Glomerular visceral epithelial cell (primary cell): ENCODE results near the gene WDR81.
"Not testable (repeated sequence)": the region's sequence is repeated elsewhere in the genome, so short reads cannot be mapped to it uniquely, and the experiment has no call there.

Experiments used
- DNase-seq: peaks from one replicate; pipeline ENCODE4 v3.0.0-alpha.2; 2016; ENCODE audit errors: extremely low spot score

Gene WDR81

DNA sequence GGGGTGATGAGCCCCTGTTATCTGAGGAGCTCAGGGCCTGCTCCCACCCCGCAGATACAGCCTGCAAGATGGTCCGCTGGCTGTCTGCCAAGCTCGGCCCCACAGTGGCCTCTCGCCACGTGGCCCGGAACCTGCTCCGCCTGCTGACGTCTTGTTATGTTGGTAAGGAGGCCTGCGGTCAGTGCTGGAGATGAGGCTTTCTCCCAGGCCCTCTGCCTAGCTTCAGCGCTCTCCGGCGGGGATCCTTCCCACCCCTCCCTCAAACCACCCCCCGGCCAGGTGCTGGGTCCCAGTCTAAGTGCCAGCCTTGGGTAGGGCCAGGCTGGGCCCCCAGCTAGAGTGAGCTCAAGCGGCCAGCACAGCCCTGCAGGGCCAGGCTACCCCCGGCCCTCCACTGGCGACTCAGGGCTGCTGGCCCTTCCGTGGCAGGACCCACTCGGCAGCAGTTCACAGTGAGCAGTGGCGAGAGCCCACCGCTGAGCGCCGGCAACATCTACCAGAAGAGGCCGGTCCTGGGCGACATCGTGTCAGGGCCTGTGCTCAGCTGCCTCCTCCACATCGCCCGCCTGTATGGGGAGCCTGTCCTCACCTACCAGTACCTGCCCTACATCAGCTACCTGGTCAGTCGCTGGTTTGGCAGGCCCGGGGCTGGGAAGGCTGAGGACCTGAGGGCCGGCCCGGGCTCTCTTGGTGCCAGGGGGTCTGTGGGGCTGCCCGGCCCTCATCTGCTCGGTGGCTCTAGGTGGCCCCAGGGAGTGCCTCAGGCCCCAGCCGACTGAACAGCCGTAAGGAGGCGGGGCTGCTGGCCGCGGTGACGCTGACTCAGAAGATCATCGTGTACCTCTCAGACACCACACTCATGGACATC, 6.1 kb downstream of the WDR81 start:
- DNase-seq: peak; percentile 87

DNA sequence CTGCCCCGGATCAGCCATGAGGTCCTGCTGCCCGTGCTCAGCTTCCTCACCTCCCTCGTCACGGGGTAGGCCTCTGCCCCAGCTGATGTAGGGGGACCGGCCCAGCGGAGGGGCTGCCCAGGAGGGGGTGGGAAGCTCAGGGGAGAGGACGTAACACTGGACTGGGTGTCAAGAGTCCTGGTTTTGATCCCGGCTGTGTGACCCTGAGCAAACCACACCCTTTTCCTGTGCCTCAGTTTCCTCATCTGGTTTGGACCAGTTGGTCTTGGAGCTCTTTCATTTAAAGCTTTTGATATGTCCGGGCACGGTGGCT, 6.6 kb downstream of the WDR81 start:
- no peak for DNase-seq

DNA sequence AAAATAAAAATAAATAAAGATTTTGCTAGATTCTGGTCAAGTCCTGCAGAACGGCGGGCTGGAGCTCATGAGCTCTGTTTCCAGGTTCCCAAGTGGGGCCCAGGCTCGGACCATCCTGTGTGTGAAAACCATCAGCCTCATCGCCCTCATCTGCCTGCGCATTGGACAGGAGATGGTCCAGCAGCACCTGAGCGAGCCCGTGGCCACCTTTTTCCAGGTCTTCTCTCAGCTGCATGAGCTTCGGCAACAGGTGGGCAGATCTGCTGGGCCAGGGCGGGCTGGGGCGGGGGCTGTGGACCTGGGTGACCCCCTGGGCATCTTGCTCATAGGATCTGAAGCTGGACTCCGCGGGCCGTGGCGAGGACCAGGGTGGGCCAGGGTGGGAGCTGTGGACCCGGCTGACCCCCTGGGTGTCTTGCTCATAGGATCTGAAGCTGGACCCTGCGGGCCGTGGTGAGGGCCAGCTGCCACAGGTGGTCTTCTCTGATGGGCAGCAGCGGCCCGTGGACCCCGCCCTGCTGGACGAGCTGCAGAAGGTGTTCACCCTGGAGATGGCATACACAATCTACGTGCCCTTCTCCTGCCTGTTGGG, 7.8 kb downstream of the WDR81 start:
- DNase-seq: no peak

DNA sequence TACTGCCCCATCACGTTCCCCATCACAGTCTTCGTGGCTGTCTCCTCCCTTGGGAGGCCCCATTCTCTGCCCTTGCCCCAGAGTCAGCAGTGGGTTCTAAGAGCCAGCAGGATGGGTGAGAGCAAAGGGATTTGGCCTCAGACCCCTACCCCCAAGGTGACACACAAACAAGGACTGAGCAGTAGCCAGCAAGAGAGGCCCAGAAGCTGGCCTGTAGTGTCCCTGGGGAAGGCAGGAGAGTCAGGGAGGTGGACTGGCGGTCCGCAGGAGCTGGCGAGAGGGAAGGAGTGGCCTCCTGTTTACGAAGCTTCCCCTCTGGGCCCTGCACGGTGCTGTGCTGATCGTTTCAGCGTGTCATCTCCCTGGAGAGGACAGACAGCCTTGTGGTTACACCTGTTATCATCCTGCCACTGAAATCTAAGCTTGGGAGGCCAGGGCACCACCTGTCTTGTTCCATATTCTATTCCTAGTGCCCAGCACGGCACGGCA, 8.4 kb downstream of the WDR81 start:
- no peak for DNase-seq

DNA sequence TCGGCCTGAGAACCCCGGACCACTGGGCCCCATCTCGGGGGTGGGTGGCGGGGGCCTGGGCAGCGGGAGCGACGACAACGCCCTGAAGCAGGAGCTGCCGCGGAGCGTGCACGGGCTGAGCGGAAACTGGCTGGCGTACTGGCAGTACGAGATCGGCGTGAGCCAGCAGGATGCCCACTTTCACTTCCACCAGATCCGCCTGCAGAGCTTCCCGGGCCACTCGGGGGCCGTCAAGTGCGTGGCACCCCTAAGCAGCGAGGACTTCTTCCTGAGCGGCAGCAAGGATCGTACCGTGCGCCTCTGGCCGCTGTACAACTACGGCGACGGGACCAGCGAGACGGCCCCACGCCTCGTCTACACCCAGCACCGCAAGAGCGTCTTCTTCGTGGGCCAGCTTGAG, 9.3 kb downstream of the WDR81 start:
- DNase-seq: no peak

DNA sequence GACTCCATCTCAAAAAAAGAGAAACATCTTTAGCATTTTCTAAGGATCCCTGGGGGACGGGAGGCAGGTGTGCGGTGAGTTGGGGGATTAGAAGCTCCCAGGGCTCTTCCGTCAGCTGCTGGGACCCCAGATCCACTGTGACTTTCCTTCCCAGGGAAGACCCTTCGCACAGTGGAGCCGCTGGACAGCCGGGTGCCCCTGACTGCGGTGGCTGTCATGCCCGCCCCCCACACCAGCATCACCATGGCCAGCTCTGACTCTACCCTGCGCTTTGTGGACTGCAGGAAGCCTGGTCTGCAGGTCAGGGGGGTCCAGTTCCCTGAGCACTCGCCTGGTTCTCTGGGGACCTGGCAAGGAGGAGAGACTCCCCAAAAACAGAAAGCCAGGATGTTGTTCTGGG, 10.9 kb downstream of the WDR81 start:
- DNase-seq: no peak

DNA sequence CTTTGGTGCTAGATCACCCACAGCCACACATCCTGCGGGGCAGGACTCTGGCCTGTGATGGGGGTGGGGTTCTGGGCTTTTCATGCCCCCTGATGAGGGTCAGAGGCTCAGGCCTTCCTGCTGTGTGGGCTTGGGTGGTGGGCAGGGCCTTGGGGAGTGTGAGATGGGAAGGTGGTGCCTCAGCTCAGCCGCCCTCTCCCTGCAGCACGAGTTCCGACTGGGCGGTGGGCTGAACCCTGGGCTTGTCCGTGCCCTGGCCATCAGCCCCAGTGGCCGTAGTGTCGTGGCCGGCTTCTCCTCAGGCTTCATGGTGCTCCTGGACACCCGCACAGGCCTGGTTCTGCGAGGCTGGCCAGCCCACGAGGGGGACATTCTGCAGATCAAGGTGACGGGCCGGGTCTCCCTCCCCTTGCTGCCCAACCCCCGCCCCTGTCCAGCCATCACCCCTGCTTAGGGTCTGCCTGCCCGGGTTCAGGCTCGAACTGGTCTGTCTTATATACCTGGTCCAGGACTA, 11.4 kb downstream of the WDR81 start:
- no peak for DNase-seq

DNA sequence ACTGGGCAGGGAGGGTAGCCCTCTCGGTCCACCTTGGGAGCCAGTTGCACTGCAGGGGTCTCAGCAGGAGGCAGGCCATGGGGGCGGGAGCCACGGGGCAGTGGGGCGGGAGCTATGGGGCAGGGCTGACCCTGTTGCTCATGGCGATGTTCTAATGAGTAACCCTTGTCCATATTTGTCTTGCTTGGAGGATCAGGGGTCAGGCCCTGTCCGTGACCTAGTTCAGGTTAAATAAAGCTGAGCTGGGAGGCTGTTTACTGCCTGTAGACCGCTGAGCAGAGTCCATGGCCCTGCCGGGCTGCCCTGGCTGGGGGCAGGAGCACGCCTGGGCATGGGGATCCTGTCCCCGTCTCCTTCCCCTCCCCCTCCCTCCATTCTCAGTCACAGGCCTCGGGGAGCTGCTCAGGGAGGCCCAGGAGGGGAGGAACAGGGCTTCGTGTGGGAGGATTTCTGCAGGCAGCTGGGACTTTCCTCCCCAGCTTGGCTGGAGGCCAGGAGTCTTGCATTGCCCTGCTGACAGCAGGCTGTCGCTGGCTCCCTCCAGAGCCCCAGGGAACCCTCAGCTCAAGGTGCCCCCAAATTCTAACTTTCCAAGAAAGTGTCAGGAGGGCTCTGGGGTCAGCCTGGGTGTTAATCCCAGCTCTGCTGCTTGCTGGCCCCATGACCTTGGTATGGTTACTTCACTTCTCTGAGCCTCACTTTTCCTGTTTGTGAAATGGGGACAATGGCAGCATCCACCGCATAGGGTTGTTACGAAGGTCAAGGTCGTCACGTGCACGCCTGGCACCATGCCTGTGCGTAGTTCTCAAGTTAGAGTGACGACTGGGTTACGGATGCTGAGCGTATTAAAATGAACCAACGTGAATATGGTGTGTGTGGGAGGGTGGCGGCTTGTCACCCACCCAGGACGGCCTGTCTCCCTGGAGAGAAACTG, 12.1 kb downstream of the WDR81 start:
- peak; percentile 81 for DNase-seq

DNA sequence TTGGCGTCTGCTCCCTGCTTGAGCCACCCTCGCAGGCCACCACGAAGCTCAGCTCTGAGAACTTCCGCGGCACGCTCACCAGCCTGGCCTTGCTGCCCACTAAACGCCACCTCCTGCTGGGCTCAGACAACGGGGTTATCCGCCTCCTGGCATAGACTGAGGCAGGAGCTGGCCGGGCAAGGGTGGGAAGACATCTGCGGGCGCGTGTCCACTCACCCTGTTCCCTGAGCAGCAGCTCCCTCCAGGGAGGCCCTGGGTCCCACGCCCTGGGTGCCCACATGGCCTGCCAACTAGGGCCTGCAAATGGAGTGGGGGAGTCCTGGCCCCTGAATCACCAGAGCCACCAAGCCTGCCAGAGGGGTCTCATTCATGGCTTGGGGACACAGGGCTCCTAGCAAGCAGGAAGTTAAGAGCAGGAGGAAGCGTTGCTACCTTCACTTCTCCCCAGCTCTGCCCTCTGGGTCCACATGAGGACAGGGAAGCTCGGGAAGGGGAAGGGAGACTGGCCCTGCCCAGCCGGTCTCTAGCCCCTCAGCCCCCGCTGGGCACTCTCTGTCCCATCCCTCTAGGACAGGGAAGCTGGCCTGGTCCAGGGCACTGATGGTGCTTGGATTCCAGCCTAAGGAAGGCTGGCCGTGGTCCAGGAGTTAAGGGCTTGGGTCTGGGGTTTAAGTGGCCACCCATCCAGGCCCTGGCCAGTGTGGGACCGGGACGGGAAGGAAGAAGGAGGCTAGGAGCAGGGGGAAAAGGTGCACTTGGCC, 13.2 kb downstream of the WDR81 start:
- no peak for DNase-seq

DNA sequence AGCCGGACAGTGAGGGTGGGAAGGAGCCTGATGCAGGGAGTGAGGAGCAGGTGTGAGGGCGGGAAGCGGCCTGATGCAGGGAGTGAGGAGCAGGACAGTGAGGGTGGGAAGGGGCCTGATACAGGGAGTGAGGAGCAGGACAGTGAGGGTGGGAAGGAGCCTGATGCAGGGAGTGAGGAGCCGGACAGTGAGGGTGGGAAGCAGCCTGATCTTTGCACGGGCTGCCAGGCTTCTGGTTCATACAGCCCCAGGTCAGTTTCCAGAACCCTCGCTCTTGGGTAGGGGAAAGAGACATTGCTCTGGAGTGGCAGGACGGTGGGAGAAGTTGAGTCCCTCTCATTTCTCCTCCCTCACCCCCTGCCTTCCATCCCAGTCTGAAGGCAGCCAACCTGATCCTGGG, 17.4 kb downstream of the WDR81 start:
- DNase-seq: not testable (repeated sequence)

DNA sequence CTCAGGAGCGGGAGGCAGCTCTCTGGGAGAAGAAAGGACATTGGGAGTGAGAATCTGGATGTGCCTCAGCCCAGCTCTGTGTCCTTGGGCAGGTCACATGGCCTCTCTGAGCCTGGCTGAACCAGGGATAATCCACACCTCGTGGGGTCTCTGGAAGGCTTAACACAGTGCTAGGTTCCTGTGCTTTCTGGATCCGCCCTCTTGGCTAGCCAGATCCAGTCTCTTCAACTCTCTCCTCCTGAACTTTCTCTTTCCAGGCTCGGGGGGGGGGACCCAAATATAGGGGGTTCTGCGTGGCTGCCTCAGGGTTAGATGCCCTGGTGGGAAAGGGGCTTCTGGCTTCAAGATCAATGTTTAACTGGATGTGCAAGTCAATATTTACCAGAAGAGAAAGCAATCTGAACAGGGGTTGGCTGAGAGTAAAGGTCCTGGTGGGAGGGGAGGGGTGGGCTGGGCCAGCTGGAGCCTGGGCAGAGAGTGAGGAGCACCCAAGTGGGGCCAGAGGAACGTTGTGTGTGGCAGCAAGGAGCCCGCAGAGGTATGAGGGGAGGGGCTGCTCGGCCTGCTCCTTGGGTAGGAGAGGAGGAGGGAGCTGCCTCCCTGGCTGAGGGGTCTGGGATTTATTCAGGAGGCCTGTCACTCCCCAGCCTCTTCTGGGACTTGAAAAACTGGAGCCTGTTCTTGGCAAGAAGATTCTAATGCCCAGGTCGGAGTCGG, 18.0 kb downstream of the WDR81 start, which contains the start of gene SERPINF2:
Gene SERPINF2, plus strand, starts transcription at position 501 of the 717 bp plus-strand sequence. CDS start 2,125 bp downstream, outside the sequence.
- DNase-seq: peak; percentile 31

DNA sequence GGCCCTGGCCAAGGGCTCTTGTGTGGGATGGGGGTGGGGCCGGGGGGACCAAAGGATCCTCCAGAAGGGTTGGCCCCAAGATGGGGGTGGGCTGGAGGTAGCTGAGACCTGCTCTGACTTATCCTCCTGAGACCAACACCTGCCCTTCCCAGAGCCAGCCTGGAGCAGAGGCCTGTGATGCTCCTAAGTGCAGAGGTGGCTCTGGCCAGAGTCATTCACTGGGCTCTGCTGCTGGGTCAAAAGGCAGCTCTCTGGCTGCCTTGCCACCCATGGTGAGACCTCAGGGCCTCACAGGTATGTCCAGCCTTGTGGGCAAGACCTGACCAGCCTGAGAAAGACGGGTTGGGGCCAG, 18.6 kb downstream of the WDR81 start:
- DNase-seq: no peak

DNA sequence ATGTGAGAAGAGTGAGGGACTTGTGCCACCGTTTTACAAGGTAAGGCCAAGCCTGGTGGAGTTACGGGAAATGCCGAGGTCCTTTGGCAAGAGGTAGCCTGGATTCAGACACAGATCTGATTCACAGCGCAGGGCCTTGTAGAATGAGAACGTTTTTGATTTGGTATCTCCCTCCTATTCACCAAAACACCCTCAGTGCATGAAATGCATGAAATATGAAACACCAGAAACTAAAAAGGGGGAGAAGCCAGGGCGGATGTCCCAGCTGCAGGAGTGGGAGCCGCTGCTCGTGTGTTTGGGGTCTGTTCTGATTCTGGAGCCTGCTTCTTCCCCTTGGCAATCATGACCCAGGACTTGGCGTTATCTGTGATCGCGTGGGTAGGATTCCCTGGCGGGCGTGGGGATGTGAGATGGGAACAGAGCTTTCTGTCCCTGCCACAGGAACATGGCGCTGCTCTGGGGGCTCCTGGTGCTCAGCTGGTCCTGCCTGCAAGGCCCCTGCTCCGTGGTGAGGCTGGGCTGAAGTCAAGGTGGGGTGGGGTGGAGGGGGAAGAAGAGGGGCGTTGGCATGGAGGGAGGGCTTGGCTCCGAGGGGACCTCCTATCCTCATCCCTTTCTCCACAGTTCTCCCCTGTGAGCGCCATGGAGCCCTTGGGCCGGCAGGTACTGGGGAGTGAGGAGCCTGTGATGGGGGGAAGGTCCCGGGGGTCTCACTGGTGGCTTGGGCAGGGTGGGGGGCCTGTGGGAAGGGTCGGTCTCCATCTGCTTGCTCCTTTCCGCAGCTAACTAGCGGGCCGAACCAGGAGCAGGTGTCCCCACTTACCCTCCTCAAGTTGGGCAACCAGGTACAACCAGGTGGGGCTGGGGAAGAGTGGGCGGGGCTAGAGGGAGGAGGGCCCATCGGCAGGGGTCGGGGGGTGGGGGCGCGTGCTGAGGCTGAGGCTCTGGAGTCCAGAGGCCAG, 20.3 kb downstream of the WDR81 start:
- no peak for DNase-seq

DNA sequence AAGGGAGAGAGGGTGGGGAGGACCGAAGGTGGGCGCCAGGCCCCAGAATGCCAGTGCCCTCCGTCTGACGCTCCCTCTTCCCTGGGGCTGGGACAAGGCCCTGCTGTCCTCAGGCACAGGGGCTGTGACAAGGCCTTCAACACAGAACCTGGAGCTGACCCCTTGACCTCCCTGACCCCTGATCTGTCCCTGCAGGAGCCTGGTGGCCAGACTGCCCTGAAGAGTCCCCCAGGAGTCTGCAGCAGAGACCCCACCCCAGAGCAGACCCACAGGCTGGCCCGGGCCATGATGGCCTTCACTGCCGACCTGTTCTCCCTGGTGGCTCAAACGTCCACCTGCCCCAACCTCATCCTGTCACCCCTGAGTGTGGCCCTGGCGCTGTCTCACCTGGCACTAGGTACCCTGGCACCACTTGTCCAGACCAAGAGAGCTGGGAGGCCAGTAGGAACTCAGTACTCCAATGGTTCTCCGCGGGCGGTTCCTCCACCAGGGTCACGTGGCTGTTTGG, 21.1 kb downstream of the WDR81 start:
- DNase-seq: no peak

DNA sequence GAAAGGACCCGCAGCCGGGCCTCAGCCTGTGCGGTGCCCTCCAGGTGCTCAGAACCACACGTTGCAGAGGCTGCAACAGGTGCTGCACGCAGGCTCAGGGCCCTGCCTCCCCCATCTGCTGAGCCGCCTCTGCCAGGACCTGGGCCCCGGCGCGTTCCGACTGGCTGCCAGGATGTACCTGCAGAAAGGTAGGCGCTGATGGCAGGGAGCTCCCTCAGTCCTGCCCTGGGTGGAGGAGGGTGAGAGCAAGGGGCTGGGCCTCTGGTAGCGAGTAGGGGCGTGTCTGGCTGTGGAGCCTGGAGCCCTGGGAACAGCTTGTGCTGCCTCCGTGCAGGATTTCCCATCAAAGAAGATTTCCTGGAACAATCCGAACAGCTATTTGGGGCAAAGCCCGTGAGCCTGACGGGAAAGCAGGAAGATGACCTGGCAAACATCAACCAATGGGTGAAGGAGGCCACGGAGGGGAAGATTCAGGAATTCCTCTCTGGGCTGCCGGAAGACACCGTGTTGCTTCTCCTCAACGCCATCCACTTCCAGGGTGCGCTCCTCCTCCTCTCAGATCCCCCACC, 22.6 kb downstream of the WDR81 start:
- DNase-seq: no peak

DNA sequence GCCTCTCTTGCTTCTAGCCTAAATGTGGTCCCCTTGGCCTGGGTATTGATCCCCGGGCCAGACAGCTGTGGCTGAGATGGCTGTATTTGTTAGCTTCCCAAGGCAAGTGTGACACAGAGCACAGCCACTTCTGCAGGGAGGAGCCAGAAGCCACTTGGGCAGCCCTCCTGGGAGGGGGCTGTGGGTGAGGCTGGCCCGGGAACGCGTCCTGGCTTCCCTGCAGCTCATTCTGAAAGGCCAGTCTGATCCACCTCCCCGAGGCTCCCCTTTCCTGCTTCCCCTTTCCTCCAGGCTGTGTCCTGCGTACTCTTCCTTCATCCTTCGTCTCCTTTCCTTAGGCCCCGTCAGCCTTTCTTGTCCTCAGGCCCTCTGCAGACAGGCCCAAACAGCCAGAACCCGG, 26.1 kb downstream of the WDR81 start:
- DNase-seq: no peak

DNA sequence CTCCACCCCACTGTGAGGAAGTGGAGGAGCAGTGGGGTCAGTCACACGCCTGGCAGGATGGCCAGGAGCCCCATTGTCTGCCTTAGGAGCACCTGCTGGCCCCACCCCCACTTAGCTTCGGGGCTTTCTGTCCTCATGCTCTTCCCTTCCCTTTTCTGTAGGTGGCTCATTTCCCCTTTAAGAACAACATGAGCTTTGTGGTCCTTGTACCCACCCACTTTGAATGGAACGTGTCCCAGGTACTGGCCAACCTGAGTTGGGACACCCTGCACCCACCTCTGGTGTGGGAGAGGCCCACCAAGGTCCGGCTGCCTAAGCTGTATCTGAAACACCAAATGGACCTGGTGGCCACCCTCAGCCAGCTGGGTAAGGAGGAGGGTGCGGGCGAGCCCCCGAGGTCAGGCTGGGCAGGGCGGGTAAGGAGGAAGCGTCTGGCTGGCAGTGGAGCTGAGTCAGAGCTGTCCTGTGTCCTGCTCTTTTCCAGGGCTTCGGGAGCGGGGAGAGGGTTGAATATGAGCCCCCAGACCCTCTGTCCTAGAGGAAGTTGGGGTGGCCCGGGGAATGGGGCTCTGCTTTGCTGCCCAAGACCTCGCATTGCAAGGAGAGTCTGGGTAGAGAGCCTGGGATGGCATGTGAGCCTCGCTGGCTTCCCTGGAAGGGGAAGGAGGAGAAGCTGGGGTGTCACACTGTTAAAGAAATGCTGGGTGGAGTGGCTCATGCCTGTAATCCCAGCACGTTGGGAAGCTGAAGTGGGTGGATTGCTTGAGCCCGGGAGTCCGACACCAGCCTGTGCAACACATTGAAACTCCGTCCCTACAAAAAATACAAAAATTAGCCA, 28.1 kb downstream of the WDR81 start:
- peak; percentile 41 for DNase-seq
